ENCODE results near the gene PSMA1.

- TF ChIP-seq GATA2 (IDR thresholded peaks at IDR 0.05; ENCODE audit: low read depth, low read length): no peak
- TF ChIP-seq GATA3 (IDR thresholded peaks at IDR 0.05; ENCODE audit: low read depth, low read length): no peak
Observed at GRCh38 chr11:14499560-14500180, 20.5 kb downstream of the PSMA1 start, which contains the start of gene COPB1.

Measured in SH-SY5Y (cell line).